Measurements from ENCODE around the gene DDAH1.

DDAH1 gene

DNA sequence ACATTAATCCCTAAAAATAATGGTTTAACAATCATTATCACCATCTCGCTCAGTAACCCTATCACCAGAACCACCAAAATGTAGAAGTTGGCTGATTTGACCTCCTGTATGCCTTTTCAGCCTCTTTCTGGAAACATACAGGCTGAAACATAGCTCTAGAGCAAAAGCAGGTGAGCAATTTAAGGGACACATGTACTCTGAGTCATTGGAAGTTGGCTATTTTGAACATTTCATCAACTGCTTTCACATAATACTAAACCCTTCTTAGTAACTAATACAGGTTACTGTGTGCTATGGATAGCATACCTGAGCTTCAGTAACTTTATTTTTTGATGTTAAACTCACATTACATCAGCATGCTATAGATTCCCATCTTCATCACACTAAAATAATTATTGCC is 19.8 kb upstream of the DDAH1 start:
- H3K79me2 ChIP-seq (ENCODE audit: insufficient read depth, low read length) = no peaks in the 10 kb centered on the region
- no peaks in the 10 kb centered on the region for H4K20me1 ChIP-seq (ENCODE audit: low read depth, low read length)
- H3K4me3 ChIP-seq (ENCODE audit: insufficient read depth, low read length, poor library complexity, severe bottlenecking) = no peak overlapping the region
- no peaks in the 10 kb centered on the region for H3F3A ChIP-seq (ENCODE audit: insufficient read depth)
- no peak overlapping the region for H3K9ac ChIP-seq (ENCODE audit: low read length)
- H2AFZ ChIP-seq (ENCODE audit: low read depth, low read length, severe bottlenecking) = no peak overlapping the region
- no peaks in the 10 kb centered on the region for H3K36me3 ChIP-seq (ENCODE audit: low read length)
- H3K9me2 ChIP-seq (replicated peaks; ENCODE audit: insufficient read depth, low read length) = no peaks in the 10 kb centered on the region
- no peaks in the 10 kb centered on the region for H3K27me3 ChIP-seq (ENCODE audit: low read length)
- H3K27ac ChIP-seq (ENCODE audit: low read depth, low read length) = no peak overlapping the region
- TF ChIP-seq, protein P1, sequence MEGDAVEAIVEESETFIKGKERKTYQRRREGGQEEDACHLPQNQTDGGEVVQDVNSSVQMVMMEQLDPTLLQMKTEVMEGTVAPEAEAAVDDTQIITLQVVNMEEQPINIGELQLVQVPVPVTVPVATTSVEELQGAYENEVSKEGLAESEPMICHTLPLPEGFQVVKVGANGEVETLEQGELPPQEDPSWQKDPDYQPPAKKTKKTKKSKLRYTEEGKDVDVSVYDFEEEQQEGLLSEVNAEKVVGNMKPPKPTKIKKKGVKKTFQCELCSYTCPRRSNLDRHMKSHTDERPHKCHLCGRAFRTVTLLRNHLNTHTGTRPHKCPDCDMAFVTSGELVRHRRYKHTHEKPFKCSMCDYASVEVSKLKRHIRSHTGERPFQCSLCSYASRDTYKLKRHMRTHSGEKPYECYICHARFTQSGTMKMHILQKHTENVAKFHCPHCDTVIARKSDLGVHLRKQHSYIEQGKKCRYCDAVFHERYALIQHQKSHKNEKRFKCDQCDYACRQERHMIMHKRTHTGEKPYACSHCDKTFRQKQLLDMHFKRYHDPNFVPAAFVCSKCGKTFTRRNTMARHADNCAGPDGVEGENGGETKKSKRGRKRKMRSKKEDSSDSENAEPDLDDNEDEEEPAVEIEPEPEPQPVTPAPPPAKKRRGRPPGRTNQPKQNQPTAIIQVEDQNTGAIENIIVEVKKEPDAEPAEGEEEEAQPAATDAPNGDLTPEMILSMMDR (IDR thresholded peaks at IDR 0.05; ENCODE audit: insufficient read depth, low read length, poor library complexity, severe bottlenecking) = no peak
- TF ChIP-seq EZH2phosphoT487 (conservative IDR thresholded peaks at IDR 0.05; ENCODE audit: low read length) = no peak
- no peaks in the 10 kb centered on the region for H3K9me3 ChIP-seq (ENCODE audit: insufficient read depth, low read length)
- H3K4me2 ChIP-seq (ENCODE audit: low read depth, low read length, poor library complexity, severe bottlenecking) = no peak overlapping the region

DNA sequence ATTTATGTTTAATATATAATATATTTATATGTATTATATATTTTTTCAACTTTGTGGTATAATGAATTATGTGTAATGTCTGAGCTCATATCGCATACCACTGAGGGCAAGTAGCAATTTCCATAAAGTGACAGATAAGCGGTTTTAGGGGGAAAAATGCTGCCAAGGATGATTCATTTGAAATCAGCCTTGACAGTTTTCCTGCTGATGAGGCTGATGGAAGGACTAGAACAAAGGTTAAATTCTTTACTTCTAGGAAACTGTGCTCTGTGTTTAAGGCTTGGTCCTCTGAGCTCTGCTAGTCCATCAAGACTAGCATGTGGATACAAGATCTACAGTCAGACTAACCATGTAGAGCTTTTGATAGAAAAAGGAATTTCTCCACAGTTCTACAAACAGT is 19.3 kb upstream of the DDAH1 start:
- Histone ChIP-seq H3F3A (ENCODE audit: insufficient read depth) (no peaks in the 10 kb centered on the region), H3K9ac (ENCODE audit: low read length) (no peak overlapping the region), H3K27me3 (ENCODE audit: low read length) (no peaks in the 10 kb centered on the region), H3K4me3 (ENCODE audit: insufficient read depth, low read length, poor library complexity, severe bottlenecking) (no peak overlapping the region), H4K20me1 (ENCODE audit: low read depth, low read length) (no peaks in the 10 kb centered on the region), H3K9me3 (ENCODE audit: insufficient read depth, low read length) (no peaks in the 10 kb centered on the region), H3K9me2 (replicated peaks; ENCODE audit: insufficient read depth, low read length) (no peaks in the 10 kb centered on the region), H3K4me2 (ENCODE audit: low read depth, low read length, poor library complexity, severe bottlenecking) (no peak overlapping the region), H3K27ac (ENCODE audit: low read depth, low read length) (no peak overlapping the region), H2AFZ (ENCODE audit: low read depth, low read length, severe bottlenecking) (no peak overlapping the region), H3K36me3 (ENCODE audit: low read length) (no peaks in the 10 kb centered on the region), H3K79me2 (ENCODE audit: insufficient read depth, low read length) (no peaks in the 10 kb centered on the region)
- TF ChIP-seq EZH2phosphoT487 (conservative IDR thresholded peaks at IDR 0.05; ENCODE audit: low read length) = no peak
- TF ChIP-seq, protein P1 (IDR thresholded peaks at IDR 0.05; ENCODE audit: insufficient read depth, low read length, poor library complexity, severe bottlenecking) = no peak

DNA sequence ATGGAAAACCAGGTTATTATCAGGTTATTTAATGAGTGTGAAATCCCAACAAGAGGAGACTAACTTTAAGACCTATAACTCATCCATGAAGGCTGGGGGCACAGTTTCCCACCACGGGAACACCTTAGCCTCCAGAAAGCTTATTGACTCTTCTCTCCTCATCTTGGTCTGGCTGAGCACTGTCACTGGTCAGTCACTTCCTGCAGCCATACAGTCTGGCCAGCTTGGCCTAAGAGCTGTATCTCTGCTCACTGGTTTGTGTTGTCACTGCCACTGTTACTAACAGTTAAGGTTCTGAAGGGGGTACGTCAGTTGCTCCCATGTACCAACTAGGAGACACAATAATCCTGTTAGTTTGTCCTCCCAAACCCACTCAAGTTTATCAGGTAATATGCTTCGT is 16.7 kb upstream of the DDAH1 start:
- no peaks in the 10 kb centered on the region for H3F3A ChIP-seq (ENCODE audit: insufficient read depth)
- no peaks in the 10 kb centered on the region for H3K9me3 ChIP-seq (ENCODE audit: insufficient read depth, low read length)

More for the DNA sequence above, 16.7 kb upstream of the DDAH1 start:
- no peaks in the 10 kb centered on the region for H3K9me2 ChIP-seq (replicated peaks; ENCODE audit: insufficient read depth, low read length)
- H2AFZ ChIP-seq (ENCODE audit: low read depth, low read length, severe bottlenecking) = no peak overlapping the region
- no peak overlapping the region for H3K9ac ChIP-seq (ENCODE audit: low read length)
- no peaks in the 10 kb centered on the region for H4K20me1 ChIP-seq (ENCODE audit: low read depth, low read length)
- H3K36me3 ChIP-seq (ENCODE audit: low read length) = no peaks in the 10 kb centered on the region
- H3K4me3 ChIP-seq (ENCODE audit: insufficient read depth, low read length, poor library complexity, severe bottlenecking) = no peak overlapping the region
- H3K27me3 ChIP-seq (ENCODE audit: low read length) = no peaks in the 10 kb centered on the region
- H3K4me2 ChIP-seq (ENCODE audit: low read depth, low read length, poor library complexity, severe bottlenecking) = no peak overlapping the region
- no peaks in the 10 kb centered on the region for H3K79me2 ChIP-seq (ENCODE audit: insufficient read depth, low read length)
- H3K27ac ChIP-seq (ENCODE audit: low read depth, low read length) = no peak overlapping the region
- no peak for TF ChIP-seq EZH2phosphoT487 (conservative IDR thresholded peaks at IDR 0.05; ENCODE audit: low read length)
- TF ChIP-seq, protein P1 (IDR thresholded peaks at IDR 0.05; ENCODE audit: insufficient read depth, low read length, poor library complexity, severe bottlenecking) = no peak

All from SU-DHL-6 (cell line).